SU-DHL-6 (cell line): ENCODE results near the gene ARPC1A.

Experiments
- H2AFZ ChIP-seq: fragments of 200-600 bp; sonication (generic); 2 replicates; pipeline ENCODE4 v1.6.1; 2014; ENCODE audit warnings: low read depth, mild to moderate bottlenecking, moderate library complexity, mixed read lengths, antibody characterized with exemption, low read length; ENCODE audit not compliant: severe bottlenecking
- H3F3A ChIP-seq: fragments of 200-600 bp; shearing (Covaris generic); 2 replicates; pipeline ENCODE4 v1.6.0; 2016; ENCODE audit warnings: antibody characterized with exemption, mild to moderate bottlenecking; ENCODE audit not compliant: insufficient read depth
- H3K27ac ChIP-seq: fragments of 200-600 bp; sonication (generic); 2 replicates; pipeline ENCODE4 v1.5.1; 2016; ENCODE audit warnings: low read depth, mild to moderate bottlenecking, low read length, moderate library complexity, mixed read lengths
- H3K27me3 ChIP-seq: fragments of 200-600 bp; sonication (generic), shearing (Covaris generic); 2 replicates; pipeline ENCODE4 v1.6.0; 2014; ENCODE audit warnings: mild to moderate bottlenecking, low read length
- H3K36me3 ChIP-seq: fragments of 200-600 bp; sonication (generic); 2 replicates; pipeline ENCODE4 v1.6.1; 2014; ENCODE audit warnings: mild to moderate bottlenecking, low read length, mixed read lengths
- H3K4me2 ChIP-seq: fragments of 300-600, 200-600 bp; shearing (Covaris generic), sonication (generic); 2 replicates; pipeline ENCODE4 v1.6.0; 2014; ENCODE audit warnings: low read length, low read depth, mild to moderate bottlenecking; ENCODE audit not compliant: poor library complexity, severe bottlenecking
- H3K4me3 ChIP-seq: fragments of 200-600 bp; sonication (generic); 2 replicates; pipeline ENCODE4 v1.5.1; 2014; ENCODE audit warnings: antibody characterized with exemption, low read length, mild to moderate bottlenecking, mixed read lengths; ENCODE audit not compliant: insufficient read depth, poor library complexity, severe bottlenecking
- H3K79me2 ChIP-seq: fragments of 200-600 bp; sonication (generic); 2 replicates; pipeline ENCODE4 v1.6.1; 2014; ENCODE audit warnings: mild to moderate bottlenecking, low read length, moderate library complexity; ENCODE audit not compliant: insufficient read depth
- H3K9ac ChIP-seq: fragments of 200-600 bp; sonication (generic); 2 replicates; pipeline ENCODE4 v1.7.0; 2014; ENCODE audit warnings: mild to moderate bottlenecking, low read length
- H3K9me2 ChIP-seq: fragments of 200-600 bp; sonication (generic); replicated peaks from 2 replicates; pipeline ENCODE4 v1.6.1; 2014; ENCODE audit warnings: low read length; ENCODE audit not compliant: insufficient read depth
- H3K9me3 ChIP-seq: fragments of 200-600 bp; sonication (generic); 2 replicates; pipeline ENCODE4 v1.6.1; 2014; ENCODE audit warnings: low read length, mixed read lengths; ENCODE audit not compliant: insufficient read depth
- H4K20me1 ChIP-seq: fragments of 200-600 bp; sonication (generic); 2 replicates; pipeline ENCODE4 v1.6.1; 2014; ENCODE audit warnings: low read depth, mild to moderate bottlenecking, antibody characterized with exemption, low read length, moderate library complexity, mixed read lengths
- CTCF ChIP-seq: fragments of 200-600 bp; sonication (generic); IDR thresholded peaks from one replicate; pipeline ENCODE4 v1.5.1; 2017; ENCODE audit warnings: antibody characterized with exemption, mild to moderate bottlenecking, low read length, moderate library complexity; ENCODE audit not compliant: insufficient read depth, poor library complexity, severe bottlenecking
- EZH2phosphoT487 ChIP-seq: fragments of 200-600 bp; sonication (generic), shearing (Covaris generic); conservative IDR thresholded peaks from 2 replicates; pipeline ENCODE4 v1.6.1; 2018; ENCODE audit warnings: mild to moderate bottlenecking, antibody characterized with exemption, low read length, moderate library complexity, mixed read lengths

Gene ARPC1A

GRCh38 chr7:99397297-99397983 is 71.7 kb downstream of the ARPC1A start:
- no peak overlapping the region for H3K4me2 ChIP-seq
- H3K9me2 ChIP-seq, result no peaks in the 10 kb centered on the region
- peaks cover 36% of the 10 kb centered on the region for H3F3A ChIP-seq
- H3K27me3 ChIP-seq, result no peaks in the 10 kb centered on the region
- no peaks in the 10 kb centered on the region for H3K9me3 ChIP-seq
- no peak overlapping the region for H2AFZ ChIP-seq
- no peak overlapping the region for H3K27ac ChIP-seq
- H4K20me1 ChIP-seq, result no peaks in the 10 kb centered on the region; the same call in 1 of the 2 replicates
- no peak overlapping the region for H3K9ac ChIP-seq
- H3K4me3 ChIP-seq, result no peak overlapping the region
- no peaks in the 10 kb centered on the region for H3K79me2 ChIP-seq
- no peaks in the 10 kb centered on the region for H3K36me3 ChIP-seq
- TF ChIP-seq EZH2phosphoT487, result no peak

GRCh38 chr7:99398891-99399445 is 73.3 kb downstream of the ARPC1A start:
- Histone ChIP-seq H3K27me3 (no peaks in the 10 kb centered on the region), H3K27ac (no peak overlapping the region), H3K9me2 (no peaks in the 10 kb centered on the region), H3K9me3 (no peaks in the 10 kb centered on the region), H3K9ac (no peak overlapping the region), H2AFZ (no peak overlapping the region), H3K79me2 (no peaks in the 10 kb centered on the region; the same call in 1 of the 2 replicates), H3K4me2 (no peak overlapping the region), H4K20me1 (no peaks in the 10 kb centered on the region; the same call in 1 of the 2 replicates), H3K36me3 (peaks cover 3% of the 10 kb centered on the region; the same call in 1 of the 2 replicates), H3K4me3 (no peak overlapping the region), H3F3A (peaks cover 36% of the 10 kb centered on the region)
- TF ChIP-seq CTCF (no peak), EZH2phosphoT487 (no peak)

GRCh38 chr7:99399597-99399996 is 73.9 kb downstream of the ARPC1A start:
- Histone ChIP-seq H3K4me2 (no peak overlapping the region), H2AFZ (no peak overlapping the region), H3K27ac (no peak overlapping the region), H3K4me3 (no peak overlapping the region), H4K20me1 (no peaks in the 10 kb centered on the region; the same call in 1 of the 2 replicates), H3K9me2 (no peaks in the 10 kb centered on the region), H3K79me2 (peaks cover 6% of the 10 kb centered on the region), H3K9me3 (no peaks in the 10 kb centered on the region), H3F3A (peaks cover 32% of the 10 kb centered on the region), H3K27me3 (no peaks in the 10 kb centered on the region), H3K36me3 (peaks cover 3% of the 10 kb centered on the region; the same call in 1 of the 2 replicates), H3K9ac (no peak overlapping the region)
- no peak for TF ChIP-seq EZH2phosphoT487
- TF ChIP-seq CTCF, result no peak

DNA sequence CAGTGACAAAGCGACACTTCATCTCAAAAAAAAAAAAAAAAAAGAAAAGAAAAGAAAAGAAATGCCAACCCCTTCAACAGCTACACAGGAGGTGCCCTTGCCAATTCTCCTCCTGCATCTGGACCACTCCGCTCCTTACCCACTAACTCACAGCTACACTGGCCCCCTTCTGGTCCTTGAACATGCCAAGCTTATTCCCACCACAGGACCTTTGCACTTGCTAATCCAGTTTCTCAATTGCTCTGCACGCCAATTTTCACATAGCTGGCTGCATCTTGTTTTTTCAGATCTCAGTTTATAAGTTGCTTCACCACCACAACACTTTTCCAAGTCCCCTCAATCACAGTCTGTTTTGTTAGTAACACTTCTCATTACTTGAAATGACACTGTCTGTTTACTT is 77.2 kb downstream of the ARPC1A start:
- peaks cover 3% of the 10 kb centered on the region; the same call in 1 of the 2 replicates for H3K36me3 ChIP-seq
- peaks cover 15% of the 10 kb centered on the region for H3F3A ChIP-seq
- no peak overlapping the region for H2AFZ ChIP-seq
- no peaks in the 10 kb centered on the region for H3K9me3 ChIP-seq
- no peak overlapping the region for H3K4me3 ChIP-seq
- no peaks in the 10 kb centered on the region for H3K9me2 ChIP-seq
- no peak for TF ChIP-seq EZH2phosphoT487
- no peak overlapping the region for H3K4me2 ChIP-seq
- no peak overlapping the region for H3K27ac ChIP-seq
- H3K27me3 ChIP-seq, result no peaks in the 10 kb centered on the region
- H4K20me1 ChIP-seq, result no peaks in the 10 kb centered on the region; the same call in 1 of the 2 replicates
- peaks cover 39% of the 10 kb centered on the region for H3K79me2 ChIP-seq
- H3K9ac ChIP-seq, result no peak overlapping the region
